ENCODE measurements around the gene OR10G3.

Gene OR10G3

GRCh38 chr14:21518725-21519124 is 61.2 kb downstream of the OR10G3 start:
- Histone ChIP-seq H3K27me3 (ENCODE audit: control insufficient read depth, insufficient read depth, low read length) (no peaks in the 10 kb centered on the region), H3K9ac (ENCODE audit: low read depth, low read length) (no peak overlapping the region), H3K4me3 (ENCODE audit: low read depth, low read length) (no peak overlapping the region), H3K4me1 (ENCODE audit: control insufficient read depth, insufficient read depth, low read length) (peaks cover 18% of the 10 kb centered on the region), H3K9me3 (ENCODE audit: control insufficient read depth, insufficient read depth, low read length) (no peaks in the 10 kb centered on the region), H3K36me3 (ENCODE audit: control insufficient read depth, insufficient read depth, low read length) (peaks cover 30% of the 10 kb centered on the region)

Measured in iPS-15b (cell line).